ENCODE data around the gene AKAP6.

AKAP6 gene

GRCh38 chr14:32667287-32667686 is 338.2 kb downstream of the AKAP6 start:
- in situ Hi-C loops (cut with MboI; ENCODE audit: low sequenced_read_pairs, unreplicated experiment), result no loop called here
- TF ChIP-seq, protein P1, sequence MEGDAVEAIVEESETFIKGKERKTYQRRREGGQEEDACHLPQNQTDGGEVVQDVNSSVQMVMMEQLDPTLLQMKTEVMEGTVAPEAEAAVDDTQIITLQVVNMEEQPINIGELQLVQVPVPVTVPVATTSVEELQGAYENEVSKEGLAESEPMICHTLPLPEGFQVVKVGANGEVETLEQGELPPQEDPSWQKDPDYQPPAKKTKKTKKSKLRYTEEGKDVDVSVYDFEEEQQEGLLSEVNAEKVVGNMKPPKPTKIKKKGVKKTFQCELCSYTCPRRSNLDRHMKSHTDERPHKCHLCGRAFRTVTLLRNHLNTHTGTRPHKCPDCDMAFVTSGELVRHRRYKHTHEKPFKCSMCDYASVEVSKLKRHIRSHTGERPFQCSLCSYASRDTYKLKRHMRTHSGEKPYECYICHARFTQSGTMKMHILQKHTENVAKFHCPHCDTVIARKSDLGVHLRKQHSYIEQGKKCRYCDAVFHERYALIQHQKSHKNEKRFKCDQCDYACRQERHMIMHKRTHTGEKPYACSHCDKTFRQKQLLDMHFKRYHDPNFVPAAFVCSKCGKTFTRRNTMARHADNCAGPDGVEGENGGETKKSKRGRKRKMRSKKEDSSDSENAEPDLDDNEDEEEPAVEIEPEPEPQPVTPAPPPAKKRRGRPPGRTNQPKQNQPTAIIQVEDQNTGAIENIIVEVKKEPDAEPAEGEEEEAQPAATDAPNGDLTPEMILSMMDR (IDR thresholded peaks at IDR 0.05; ENCODE audit: borderline replicate concordance, control extremely low read depth, extremely low read depth, insufficient read depth, missing control alignments), result no peak
- no peak for DNase-seq (ENCODE audit: low spot score)

- in situ Hi-C loops (cut with MboI; ENCODE audit: low sequenced_read_pairs, unreplicated experiment), result no loop called here
- TF ChIP-seq, protein P1 (IDR thresholded peaks at IDR 0.05; ENCODE audit: borderline replicate concordance, control extremely low read depth, extremely low read depth, insufficient read depth, missing control alignments), result no peak
- DNase-seq (ENCODE audit: low spot score), result no peak
Measured at GRCh38 chr14:32667791-32668190, 338.7 kb downstream of the AKAP6 start.

- no peak for DNase-seq (ENCODE audit: low spot score)
- in situ Hi-C loops (cut with MboI; ENCODE audit: low sequenced_read_pairs, unreplicated experiment), result no loop called here
- TF ChIP-seq, protein P1 (IDR thresholded peaks at IDR 0.05; ENCODE audit: borderline replicate concordance, control extremely low read depth, extremely low read depth, insufficient read depth, missing control alignments), result no peak
Measured at GRCh38 chr14:32669391-32669790, 340.3 kb downstream of the AKAP6 start.

GRCh38 chr14:32675433-32675832 is 346.3 kb downstream of the AKAP6 start:
- in situ Hi-C loops (cut with MboI; ENCODE audit: low sequenced_read_pairs, unreplicated experiment), result no loop called here
- no peak for DNase-seq (ENCODE audit: low spot score)
- TF ChIP-seq, protein P1 (IDR thresholded peaks at IDR 0.05; ENCODE audit: borderline replicate concordance, control extremely low read depth, extremely low read depth, insufficient read depth, missing control alignments), result no peak

- in situ Hi-C loops (cut with MboI; ENCODE audit: low sequenced_read_pairs, unreplicated experiment), result no loop called here
- DNase-seq (ENCODE audit: low spot score), result no peak
- TF ChIP-seq, protein P1 (IDR thresholded peaks at IDR 0.05; ENCODE audit: borderline replicate concordance, control extremely low read depth, extremely low read depth, insufficient read depth, missing control alignments), result no peak
Measured at GRCh38 chr14:32677129-32677780, 348.2 kb downstream of the AKAP6 start.

GRCh38 chr14:32678088-32678487 is 349.0 kb downstream of the AKAP6 start:
- in situ Hi-C loops (cut with MboI; ENCODE audit: low sequenced_read_pairs, unreplicated experiment), result no loop called here
- TF ChIP-seq, protein P1 (IDR thresholded peaks at IDR 0.05; ENCODE audit: borderline replicate concordance, control extremely low read depth, extremely low read depth, insufficient read depth, missing control alignments), result no peak
- DNase-seq (ENCODE audit: low spot score), result no peak

Measured in GM13976 (cell line).